HG03457 (cell line): ENCODE measurements around the gene PHTF1.
A peak's percentile ranks its signal among the peaks of the same experiment; 100 is the strongest.

Experiments used
- ATAC-seq: cut with Tn5 transposase; IDR thresholded peaks from one replicate; pipeline ENCODE4 v1.9.1; 2021; ENCODE audit warnings: moderate number of reproducible peaks; ENCODE audit not compliant: unreplicated experiment

PHTF1 gene

GRCh38 chr1:113759333-113760101 is at the start of gene PHTF1:
Gene PHTF1, minus strand, starts transcription at chr1:113759486. Its CDS starts 783 bp downstream, at chr1:113758703.
- peak; percentile 86 for ATAC-seq

DNA sequence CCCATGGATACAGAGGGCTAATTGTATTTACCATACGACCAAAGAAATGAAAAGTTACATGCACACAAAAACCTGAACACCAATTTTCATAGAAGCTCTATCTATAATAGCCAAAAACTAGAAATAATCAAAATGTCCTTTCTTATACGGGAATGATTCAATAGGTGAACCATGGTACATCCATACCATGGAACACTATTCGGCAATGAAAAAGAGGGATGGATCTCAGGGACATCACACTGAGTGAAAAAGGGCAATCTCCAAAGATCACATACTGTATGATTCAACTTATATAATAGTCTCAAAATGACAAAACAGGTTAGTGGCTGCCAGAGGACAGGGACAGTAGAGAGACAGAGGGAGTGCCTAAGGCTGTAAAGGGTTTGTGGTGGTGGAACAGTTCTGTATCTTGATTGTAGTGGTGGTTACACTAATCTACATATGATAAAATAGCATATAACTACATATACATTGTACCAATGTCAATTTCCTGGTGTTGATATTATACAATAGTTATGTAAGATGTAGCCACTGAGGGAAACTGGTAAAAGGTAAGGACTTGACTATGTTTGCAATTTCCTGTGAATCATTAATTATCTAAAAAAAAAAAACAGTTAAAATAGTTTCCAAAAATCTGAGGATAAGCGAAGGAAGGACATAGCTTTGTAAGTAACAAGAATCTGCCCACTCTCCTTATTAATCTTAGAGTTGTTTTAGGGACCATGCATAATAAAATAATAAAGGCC is 49.3 kb upstream of the PHTF1 start:
- ATAC-seq, result no peak

DNA sequence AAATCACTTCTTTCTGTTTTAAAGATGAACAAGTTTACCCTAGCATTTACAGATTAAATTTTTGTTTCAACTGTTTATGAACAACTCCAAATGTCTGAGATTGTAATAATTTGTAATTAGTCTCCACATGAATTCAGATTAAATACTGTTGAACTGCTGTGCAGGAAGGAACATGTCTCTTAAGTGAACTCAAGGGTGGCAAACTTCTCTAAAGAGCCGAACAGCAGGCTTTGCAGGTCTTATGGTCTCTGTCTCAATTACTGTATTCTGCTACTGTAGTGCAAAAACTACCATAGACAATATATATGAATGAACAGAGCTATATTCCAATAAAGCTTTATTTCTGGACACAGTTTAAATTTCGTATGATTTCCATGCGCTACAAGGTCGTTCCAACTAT is 46.4 kb upstream of the PHTF1 start:
- no peak for ATAC-seq

GRCh38 chr1:113805256-113805531 is 45.9 kb upstream of the PHTF1 start:
- no peak for ATAC-seq

GRCh38 chr1:113804421-113805255 is 45.4 kb upstream of the PHTF1 start:
- ATAC-seq, result no peak

- no peak for ATAC-seq
Observed at GRCh38 chr1:113802367-113803007, 43.2 kb upstream of the PHTF1 start.

- ATAC-seq, result no peak
Observed at GRCh38 chr1:113800487-113800886, 41.2 kb upstream of the PHTF1 start.

DNA sequence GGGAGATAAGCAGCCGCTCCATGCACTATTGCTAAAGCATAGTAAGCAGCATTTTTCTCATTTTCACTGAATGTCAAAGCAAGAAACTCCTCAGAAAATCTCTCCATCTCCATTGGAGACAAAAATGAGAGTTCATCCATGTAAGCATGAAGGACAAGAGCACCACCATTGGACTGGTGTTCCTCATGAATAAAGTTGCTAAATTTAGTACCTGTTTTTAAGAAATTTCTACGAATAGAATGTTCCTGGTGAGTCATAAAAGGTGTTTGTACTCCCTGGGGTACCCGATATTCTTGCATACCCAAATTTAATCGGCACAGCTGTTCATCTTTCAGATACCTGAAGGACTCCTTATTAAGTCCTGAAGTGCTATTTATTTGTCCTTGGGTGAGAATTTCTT is 38.2 kb upstream of the PHTF1 start:
- no peak for ATAC-seq

DNA sequence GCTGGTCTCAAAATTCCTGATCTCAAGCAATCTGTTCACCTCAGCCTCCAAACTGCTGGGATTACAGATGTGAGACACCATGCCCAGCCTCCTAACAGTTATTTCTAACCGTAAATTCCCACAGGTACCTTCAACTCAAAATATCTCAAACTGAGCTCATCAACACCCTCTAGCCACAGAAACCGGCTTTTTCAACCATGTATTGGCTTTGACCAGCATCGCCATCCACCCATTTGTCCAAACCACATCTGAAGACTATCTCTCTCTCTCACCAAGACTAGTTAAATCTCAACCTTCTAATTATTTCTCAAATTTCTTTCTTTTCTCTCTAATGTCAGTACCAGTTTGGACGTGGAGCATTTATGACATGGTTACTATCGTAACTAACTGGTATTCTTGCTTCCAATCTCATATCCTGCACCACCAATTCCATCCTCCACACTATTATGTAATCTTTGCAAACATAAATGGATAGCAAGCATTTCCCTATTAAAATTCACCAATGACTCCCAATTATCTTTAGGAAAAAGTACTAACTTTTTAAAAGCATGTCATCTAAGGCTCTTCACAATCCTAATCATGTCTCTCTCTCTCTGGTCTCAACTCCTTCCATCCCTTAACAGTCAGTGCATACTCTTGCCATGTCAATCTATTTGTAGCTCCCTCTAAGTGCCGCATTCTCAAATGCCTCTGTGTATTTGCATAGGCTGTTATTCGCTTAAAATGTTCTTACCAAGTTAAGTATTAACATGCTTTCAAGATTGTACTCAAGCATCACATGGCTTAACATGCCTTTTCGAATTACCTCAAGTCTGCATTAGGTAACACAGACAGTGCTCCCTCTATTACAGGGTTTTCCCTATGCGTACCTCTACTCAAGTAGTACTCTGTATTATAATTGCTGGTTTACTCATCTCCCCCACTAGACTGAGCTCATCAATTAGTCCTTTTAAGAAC is 34.9 kb upstream of the PHTF1 start:
- no peak for ATAC-seq

DNA sequence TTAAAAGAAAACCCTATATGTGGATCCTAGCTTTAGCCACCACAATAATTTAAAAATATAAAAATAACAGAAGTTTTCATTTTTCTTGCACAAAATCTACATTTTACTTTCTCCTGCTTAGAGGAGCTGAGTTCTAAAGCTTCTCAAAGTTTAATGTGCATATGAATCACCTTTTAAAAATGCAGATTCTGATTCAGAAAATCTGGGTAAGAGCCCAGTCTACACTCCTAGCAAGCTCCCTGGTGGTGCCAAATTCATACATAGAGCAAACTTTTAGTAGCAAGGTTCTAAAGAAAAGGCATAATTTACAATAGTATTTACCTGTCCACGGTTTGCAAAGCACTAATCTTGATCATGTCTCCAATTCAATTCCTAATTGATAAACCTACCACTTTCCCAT is 33.7 kb upstream of the PHTF1 start:
- ATAC-seq, result no peak

GRCh38 chr1:113792471-113792870 is 33.2 kb upstream of the PHTF1 start:
- ATAC-seq, result no peak

- no peak for ATAC-seq
Observed at GRCh38 chr1:113788802-113789201, 29.5 kb upstream of the PHTF1 start.

- ATAC-seq, result no peak
Observed at GRCh38 chr1:113787663-113788062, 28.4 kb upstream of the PHTF1 start.

- no peak for ATAC-seq
Observed at GRCh38 chr1:113786069-113786468, 26.8 kb upstream of the PHTF1 start.

- ATAC-seq, result peak; percentile 50
Observed at GRCh38 chr1:113784104-113784779, 25.0 kb upstream of the PHTF1 start.

DNA sequence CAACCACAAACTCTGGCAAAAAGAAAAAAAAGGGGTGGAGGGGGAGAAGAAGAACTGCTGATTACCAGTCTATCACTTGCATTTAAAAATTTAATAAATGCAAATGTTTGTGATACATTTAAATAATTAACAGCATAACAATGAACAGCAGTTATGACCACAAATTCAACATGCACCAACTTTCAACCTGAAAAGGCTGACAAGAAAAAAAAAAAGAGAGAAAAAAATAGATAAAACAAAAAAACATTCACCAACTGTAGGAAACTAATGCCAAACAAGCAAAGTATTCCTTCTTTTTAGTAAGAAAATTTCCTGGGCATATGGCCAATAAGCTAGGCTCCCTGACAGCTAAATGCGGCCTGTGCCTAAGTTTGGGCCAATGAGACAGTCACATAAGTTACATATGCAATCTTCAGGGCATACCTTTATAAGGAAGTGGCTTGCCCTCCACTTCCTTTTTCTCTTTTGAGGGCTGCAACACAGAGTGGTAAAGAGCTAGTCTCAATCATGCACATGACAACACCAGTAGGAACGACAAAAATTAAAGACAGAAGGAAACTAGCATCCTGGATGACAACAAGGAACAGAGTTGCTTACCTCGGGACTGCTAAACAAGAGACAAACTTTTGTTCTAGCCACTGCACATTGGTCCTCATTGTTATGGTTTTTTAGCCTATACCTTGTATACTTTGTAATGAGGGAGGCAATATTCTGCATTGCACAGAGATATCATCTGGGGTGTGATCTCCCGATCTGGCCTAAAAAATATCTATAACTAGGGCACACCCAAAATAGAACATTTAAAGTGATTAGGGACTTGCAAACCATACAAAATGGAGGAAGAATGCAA is 24.2 kb upstream of the PHTF1 start:
- peak; percentile 66 for ATAC-seq

GRCh38 chr1:113782406-113782805 is 23.1 kb upstream of the PHTF1 start:
- ATAC-seq, result no peak

DNA sequence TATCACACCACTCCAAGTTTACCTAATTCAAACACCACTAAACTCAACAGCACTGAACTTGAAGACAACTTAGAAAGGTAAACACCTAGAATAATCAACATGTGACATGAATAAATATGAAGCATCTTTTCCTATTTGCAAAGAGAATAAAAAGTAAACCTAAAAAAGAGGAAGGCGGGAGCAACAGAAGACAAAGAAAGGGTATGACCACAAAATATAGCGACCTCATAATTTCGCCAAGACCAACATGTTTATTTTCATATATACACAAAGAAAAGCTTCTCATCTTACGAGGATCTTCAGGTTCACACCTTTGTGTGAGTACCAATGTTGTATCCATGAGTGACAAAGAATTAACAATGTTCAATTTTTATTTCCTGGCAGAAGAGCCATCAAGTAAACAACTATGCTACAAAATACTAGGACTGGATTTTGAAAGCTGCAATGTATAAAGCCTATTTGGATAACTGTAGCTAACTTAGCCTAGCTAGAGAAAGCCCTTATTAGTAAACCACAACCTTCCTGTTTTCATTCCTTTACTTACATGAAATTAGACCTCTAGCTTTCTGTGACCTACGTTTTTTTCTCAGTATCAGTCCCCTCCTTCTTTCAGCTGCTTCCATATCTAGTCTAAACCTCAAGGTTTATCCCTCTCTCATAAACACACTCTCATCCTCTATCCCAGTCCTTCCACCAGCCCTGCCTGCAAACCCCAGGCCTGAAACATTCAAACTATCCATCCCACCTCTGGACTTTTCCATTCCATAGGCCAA is 21.3 kb upstream of the PHTF1 start:
- ATAC-seq, result no peak
